DMS53 (cell line): ENCODE results near the gene PAIP2.
A peak's percentile ranks its signal among the peaks of the same experiment; 100 is the strongest.
"Not testable (repeated sequence)": the region's sequence is repeated elsewhere in the genome, so short reads cannot be mapped to it uniquely, and the experiment has no call there.

Experiments used
- DNase-seq: peaks from one replicate; lab custom pipeline; 2025; lab: John Stamatoyannopoulos, UW

The PAIP2 gene

DNA sequence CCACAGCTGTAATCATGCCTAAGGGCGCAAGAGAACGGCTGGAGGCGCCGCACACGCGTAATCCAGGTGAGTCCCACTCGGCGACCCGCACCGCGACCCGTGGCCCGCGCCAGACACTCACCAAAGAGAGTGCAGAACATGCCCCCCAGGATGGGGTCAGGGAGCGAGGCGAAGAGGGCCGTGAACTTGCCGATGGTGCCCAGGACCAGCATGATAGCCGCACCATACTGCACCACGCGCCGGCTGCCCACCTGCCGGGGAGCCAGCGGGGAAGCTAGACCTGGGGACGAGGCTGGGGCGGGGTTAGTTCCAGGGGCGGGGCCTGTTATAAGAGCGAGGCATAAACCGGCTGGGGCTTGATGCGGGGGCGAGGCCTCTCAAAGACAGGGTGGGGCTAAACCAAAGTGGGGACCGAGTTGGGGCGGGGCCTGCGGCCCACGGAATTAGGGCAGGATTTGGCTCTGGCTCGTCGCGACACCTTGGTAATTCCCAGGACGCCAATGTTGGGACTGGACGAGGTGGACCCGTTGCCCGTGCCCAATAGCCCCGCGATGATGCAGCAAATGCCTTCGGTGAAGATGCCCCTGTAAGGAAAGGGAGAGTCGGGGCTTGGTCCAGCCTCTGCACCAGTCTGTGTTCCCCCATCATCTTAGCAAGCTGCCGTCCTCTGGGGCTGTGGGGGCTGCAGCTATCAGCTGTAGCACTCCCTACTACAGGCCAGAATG is 36.6 kb downstream of the PAIP2 start:
- DNase-seq: no peak

DNA sequence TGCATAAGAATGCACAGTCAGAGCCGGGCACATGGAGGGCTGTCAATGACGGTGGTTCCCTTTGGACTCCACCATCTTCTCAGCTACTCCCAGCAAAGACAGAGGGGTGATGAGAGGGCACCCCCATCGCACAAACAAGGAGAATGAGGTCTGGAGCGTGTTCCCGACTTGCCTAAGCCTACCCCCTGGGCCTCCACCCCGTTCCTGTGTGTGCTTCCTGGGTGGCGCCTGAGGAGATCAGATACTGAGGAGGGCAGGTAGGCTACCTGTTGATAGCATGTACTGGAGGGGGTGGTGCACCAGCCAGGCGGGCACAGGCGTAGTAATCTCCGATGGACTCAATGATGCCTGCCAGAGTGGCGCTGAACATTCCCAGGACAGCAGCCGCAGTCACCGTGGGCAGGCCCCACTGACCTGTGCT is 37.3 kb downstream of the PAIP2 start:
- DNase-seq: no peak

DNA sequence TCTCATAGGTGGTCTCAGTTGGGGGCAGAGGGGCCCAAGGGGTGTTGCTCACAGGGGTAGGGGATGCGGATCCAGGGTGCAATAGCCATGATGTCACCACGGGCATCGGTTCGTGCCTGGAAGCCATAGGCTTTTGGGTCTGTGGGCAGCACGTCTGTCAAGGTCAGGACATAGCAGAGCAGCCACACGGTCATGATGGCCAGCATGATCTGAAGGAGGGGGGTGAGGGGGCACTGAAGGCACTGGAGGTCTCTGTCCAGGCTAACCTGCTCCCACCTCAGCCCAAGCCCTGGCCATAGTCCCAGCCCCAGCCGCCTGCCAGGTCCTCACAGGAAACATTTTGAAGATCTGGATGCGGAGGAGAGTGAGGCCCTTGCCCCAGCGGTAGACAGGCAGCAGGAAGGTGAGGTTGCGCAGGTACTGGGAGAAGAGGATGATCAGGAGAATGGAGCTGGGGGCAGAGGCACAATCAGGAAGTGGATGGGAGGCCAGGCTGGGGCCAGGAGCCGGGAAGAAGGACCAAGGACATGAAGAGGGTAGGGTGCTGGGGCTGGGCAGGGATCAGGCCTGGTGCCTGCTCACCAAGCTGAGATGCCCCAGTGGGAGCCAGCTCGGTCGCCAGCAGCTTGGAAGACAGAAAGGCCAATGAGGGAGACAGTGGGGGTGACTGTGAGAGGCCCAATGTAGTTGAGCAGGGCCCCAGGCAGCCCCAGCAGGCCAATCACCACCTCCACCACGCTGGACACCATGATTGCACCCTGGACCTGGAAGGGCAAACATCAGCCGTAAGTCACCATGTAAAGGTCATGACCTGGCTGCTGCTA is 38.2 kb downstream of the PAIP2 start:
- DNase-seq: no peak

DNA sequence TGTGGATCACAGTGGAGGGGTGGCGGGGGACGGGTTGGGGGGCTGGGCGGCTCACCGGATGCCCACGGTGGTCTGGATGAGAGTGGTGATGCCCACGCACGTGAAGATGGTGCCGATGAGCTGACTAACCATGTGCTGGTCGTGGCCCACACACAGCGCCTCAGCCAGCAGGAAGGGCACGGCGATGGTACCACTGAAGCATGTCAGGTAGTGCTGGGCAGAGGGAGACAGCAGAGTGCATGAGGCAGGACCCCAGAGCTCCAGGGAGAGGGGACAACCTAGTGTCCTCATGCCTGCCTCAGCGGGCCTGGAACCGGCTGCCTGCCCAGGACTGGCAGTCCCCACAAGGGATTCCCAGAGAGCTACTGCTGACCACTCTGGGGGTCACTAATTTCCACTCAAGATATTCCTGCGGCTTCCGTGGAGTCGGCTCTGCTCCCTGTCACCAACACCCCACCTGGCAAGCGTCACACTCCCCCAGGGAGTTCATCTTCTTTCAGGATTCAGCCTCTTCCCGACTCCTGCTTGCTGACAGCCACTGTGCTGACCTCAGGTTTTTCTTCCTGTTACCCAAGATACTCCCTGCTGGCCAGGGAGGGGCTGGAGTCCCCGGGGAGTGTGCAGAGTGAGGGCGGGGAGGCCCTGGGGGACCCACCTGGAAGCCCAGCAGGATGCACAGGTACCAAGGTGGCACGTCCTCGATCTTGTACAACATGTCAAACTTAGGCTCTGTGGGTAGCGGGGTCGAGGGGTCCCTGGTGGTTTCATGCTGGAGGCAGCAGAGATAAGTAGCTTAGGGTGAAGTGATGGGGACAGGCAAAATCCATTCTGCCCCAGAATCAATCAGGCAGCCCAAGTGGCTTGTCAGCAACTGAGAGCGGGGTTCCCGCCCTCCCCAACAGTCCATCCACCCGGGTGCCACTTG is 40.4 kb downstream of the PAIP2 start:
- no peak for DNase-seq

- DNase-seq: no peak
Observed at GRCh38 chr5:139382807-139383206, 41.2 kb downstream of the PAIP2 start.

- peak; percentile 23 for DNase-seq
Observed at GRCh38 chr5:139383275-139383992, 41.8 kb downstream of the PAIP2 start, which contains the start of gene SLC23A1. Gene SLC23A1 (minus strand): TSS chr5:139383297. CDS start chr5:139383253, 44 bp downstream.

DNA sequence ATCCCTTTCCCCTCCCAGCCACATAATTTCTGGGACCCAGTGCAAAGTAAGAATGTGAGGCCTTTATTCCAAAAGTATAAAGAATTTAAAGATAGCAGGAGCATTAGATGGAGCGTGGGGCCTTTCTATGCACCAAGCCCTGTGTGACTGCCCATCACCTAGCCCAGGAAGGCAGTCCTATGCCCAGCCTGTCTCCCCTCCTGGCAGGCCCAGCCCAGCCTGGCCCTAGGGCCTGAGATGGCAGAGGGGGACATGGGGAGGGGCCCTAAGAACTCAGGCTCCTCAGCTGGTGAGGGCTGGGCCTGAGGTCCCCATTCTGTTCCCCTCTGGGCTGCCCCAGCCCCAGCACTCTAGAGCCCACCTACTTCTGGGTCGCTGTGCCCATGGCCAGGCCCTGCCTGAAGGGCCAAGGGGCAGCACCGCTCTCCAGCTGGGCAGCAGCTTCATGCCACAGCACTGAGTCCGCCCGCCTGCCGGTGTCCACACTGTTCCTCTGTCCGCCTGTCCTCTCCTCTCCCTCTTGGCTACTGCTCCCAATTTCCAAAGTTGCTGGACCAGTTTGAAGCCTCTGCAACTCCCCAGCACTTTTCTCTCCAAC is 42.4 kb downstream of the PAIP2 start:
- DNase-seq: no peak

GRCh38 chr5:139384591-139385051 is 43.0 kb downstream of the PAIP2 start:
- no peak for DNase-seq

DNA sequence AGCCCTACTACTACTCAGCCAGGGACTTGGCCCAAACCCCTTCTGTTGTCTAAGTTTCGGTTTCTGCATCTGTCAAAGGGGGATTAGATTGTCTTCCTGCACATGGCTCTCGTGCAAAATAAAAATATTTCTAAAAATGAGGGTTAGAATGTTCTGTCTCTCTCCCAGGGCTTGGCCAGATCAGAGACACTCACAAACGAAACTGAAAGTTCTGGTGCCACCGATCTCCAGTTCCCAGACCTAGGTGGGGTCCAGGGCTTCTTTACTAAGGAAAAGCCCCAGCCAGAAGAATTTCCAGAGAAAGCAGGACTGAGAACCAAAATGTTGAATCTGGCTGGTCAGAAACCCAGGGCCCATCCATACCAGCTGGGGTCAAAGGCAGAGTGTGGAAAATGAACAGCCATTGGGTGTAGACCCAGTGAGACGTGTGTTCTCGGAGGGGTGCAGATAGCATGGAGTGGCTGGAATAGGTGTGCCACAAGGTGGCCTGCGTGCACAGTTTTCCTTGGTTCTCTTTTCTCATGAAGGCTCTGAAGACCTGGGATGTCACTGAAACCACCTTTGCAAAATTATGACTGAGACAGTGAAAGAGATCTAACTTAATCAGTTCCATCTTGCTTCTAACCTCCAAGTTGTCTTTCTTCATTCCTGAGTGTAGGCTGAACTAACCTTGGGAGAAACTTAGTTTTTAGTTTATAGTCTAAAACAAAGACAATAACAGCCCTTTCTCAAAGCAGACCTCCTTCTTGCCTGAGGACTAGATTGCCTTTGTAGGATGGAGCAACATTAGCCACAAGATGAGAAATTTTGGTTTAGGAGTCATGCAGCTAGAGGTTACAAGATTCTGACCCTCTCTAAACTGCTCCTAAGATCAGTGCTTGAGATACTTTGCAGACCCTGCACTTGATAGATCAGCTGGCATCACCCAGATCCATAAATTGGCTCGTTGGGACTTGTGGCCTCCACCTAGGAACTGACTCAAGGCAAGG is 43.7 kb downstream of the PAIP2 start:
- DNase-seq: peak; percentile 62

DNA sequence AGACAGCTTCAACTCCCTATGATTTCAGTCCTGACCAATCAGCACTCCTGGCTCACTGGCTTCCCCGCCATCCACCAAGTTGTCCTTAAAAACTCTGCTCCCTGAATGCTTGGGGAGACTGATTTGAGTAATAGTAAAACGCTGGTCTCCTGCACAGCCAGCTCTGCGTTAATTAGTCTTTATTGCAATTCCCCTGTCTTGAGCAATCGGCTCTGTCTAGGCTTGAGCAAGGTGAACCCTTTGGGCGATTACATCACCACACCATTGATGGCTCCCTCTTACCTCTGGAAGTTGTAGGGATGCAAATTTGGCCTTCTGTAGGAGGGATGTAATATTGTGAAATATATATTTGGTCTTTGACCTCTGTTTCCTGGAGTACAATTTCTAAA is 44.4 kb downstream of the PAIP2 start:
- no peak for DNase-seq

- DNase-seq: not testable (repeated sequence)
Observed at GRCh38 chr5:139386956-139387355, 45.3 kb downstream of the PAIP2 start.

- DNase-seq: no peak
Observed at GRCh38 chr5:139387611-139388197, 46.0 kb downstream of the PAIP2 start.

- no peak for DNase-seq
Observed at GRCh38 chr5:139388198-139388821, 46.7 kb downstream of the PAIP2 start.

DNA sequence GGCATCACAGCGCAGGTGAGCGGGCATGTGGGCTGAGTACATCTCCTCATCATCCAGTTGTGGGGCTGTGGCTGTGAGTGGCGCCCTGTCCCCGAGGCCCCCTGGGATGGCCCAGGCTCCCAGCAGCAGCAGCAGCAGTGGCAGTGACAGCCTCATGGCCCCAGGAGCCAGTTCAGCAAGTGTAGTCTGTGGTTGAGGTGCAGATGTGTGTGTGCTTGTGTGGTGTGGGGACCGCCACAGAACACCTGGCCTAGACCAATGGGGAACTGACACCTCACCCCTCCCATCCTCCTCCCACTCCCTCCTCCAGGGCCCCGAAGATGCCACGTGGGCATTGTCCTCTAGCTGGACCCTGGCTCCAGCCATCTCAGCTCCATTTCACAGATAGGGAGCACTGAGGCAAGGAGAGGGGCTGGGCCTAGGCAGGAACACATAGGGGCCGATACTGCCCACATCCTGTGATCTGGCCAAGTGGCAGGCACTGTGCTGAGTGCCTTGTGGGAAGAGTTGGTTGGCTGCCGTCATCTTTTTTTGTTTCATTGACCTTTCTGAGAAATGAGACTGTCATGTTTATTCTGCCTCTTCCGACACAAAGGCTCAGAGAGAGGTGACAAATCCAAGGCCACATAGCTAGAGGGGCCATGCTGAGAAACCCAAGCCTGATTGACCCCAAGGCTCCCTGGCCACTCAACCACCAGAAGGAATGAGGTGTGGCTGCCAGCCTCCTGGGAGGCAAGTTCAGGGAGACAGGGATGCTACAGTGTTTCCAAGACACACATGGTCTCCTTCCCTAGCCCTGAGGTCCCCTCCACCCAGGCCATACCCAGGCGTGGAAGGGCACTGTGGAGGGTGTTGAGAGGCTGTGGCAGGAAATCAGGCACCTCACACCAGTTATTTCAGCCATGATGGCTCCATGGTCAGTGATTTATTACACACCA is 48.3 kb downstream of the PAIP2 start, which contains the start of gene MZB1:
TSS of gene MZB1 (minus strand) at position 213 of the 938 bp plus-strand sequence. CDS start at position 156, 57 bp downstream.
- no peak for DNase-seq

DNA sequence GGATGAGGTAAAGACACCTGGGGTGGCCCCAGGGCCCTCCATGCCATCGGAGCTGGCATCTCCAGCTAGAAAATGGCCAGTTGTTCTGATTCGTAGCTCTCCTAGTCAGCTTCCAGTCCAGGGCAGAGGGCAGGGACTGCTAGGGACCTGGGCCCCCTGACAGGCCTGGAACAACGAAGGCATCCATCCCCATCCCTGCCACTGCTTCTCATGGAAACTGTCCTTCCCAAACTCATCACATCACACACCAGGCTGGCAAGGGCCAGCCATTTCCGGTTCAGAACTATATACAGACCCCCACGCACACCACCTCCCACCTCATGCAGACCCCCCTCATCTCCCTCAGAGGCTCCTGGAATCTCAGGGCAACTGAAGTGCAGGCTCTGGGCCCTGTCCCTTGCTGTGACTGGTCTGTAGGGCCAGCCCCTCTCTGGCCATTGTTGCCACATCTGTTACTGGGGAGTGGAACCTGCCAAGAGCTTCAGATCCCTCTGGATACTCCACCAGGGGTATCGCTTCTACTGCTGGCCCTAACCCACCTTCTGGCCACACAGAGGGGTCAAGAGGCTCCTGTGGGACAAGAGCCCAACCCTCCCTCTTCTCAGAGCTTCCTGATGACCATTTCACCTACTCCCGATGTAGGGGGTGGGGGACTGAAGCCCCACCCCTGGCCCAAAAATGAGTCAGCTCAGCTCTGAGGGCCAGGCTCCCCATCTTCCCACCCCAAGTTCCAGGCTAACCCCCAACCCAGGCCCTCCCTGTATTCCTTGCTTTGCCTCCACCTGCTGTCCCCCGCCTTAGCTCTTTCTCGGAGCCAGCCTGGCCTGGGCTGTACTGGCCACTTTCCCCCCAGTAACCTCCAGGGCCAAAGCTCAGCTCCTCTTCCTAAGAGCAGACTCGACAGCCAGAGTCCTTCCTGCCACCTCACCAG is 49.2 kb downstream of the PAIP2 start:
- DNase-seq: no peak

- no peak for DNase-seq
Observed at GRCh38 chr5:139391570-139392323, 50.1 kb downstream of the PAIP2 start.
